Nucleus accumbens (tissue), 56 donors: ENCODE data around the gene GAB3.

Source experiments
- DNase-seq, 56 donors: peaks; one replicate each; lab custom pipeline; 2025; lab: John Stamatoyannopoulos, UW

Gene GAB3

DNA sequence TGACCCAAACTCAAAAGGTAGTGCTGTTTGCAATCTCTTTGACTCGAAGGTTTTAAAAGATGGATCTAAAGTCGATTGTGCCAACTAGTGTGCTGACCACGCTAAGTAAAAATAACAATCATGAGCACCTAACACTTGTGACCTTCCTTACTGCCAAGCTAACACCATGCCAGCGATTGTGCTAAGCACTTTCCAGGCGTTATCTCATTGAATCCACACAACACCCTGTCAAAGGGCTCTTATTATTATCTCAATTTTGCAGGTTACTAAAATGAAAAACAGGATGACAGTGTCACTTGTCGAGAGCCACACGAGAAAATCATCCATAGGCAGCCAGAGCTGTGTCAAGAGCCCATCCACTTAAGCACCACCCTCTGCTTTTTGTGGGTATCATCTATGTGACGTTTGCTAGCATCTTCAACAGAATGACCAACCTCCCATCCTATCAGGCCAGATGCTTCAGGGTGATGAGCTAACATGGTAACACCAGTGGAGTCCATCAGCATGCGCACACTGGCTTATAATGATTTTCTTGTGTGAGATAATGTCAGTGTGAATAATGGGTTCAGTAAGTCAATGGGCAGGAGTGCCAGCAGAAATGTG lies 893 bp upstream of the GAB3 start:
- no peak for DNase-seq

DNA sequence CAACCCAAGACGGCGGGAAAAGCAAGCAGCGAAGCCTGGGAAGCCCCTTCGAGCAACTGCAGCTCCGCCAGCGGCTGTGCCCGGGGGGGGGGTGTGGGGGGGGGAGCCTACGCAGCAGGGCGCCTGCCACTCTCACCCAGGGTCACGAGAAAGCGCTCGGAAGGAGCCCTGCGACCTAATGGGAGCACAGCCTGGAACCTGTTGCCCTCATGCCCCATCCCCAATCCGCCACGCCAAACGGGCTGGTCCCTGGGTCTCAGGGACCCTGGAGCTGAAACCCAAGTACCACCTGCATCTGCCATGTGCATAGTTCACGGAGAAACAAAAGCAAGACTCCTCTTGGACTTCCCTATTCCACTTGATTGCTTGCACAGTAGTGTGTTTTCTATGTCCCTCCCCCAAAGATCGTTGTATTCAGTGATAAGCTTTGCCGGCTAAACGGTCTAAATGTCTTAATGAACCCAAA lies 359 bp upstream of the GAB3 start:
- DNase-seq = no peak

DNA sequence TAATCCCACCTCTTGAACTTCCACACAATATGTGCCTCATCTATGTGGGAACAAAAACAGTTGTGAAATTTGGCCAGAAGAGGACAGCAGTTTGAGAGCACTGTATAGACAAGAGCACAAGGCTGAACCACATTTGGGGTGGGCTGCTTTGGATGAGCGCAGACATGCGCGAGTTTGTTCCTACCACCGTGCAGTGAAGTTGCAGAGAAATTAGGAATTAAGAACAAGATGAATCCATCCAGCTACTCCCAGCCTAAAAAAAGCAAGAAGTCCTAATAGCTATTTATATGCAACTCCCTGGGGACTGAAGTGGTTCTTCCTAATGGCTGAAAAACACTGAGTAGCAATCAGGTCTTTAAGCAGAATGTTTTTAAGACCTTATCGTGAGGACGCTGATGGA lies 1.0 kb downstream of the GAB3 start:
- no peak for DNase-seq

DNA sequence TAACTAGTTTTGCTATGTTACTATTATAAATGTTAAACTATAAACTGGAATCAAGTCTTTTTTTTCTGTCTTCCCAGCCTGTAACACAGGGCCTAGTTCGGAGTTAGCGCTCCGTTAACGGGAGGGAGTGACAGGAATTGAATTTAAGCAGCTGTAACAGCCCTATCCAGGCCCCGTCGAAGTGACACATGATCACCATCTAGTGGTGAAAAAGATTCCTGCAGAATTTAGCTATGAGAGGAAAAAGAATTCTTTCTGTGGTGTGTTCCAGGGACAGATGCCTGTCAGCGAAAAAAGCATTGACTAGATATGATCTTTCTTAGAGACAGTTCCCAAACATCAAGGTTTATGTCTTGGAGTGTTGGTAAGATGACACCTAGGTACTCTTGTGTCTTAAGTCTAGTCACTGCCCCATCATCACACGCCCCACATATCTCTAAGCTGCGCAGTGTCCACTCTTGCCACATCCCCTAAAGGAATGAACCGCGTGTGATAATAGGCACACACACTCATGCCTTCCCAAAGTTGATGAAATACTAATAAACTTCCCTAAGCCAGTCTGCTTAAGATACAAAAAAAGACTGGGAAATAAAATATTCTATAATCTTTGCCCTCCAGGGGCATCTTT lies 2.1 kb downstream of the GAB3 start:
- peak in 18 of 56 donors; percentile 1 to 45 (median 11) for DNase-seq

DNA sequence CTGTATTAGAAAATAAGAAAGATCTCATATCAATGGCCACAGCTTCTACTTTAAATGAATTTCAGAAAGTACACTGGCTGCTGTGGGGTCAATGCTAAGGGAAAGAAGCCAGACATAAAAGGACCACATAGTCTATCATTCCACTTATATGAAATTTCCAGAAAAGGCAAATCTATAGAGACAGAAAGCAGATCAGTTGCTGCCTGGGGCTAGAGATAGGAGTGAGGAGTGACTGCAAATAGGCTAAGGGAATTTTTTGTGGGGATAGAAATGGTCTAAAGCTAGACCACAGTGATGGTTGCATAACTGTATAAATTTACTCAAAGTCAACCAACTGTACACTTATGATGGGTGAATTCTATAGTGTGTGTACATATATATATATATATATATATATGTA lies 8.3 kb downstream of the GAB3 start:
- no peak for DNase-seq

DNA sequence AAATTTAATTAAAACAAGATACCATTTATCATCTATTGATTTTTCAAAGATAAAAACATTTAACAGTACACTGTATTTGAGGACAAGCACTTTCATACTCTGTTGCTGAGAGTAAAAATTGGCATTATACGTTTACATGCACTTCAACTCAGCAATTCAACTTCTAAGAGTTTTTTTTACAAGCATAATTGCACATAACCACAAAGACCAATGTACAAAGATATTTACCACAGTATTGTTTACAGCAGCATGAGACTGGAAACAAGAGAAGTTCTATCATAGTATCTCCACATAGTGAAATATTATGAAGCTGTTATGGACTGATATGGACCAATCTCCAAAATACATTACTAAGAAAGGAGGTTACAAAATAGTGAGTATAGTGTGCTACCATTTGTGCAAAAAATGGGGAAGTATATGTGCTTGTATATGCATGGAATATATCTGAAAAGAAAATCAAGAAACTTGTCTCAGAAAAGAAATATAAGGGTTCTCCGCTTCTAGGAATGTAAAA lies 10.9 kb downstream of the GAB3 start:
- DNase-seq = no peak

DNA sequence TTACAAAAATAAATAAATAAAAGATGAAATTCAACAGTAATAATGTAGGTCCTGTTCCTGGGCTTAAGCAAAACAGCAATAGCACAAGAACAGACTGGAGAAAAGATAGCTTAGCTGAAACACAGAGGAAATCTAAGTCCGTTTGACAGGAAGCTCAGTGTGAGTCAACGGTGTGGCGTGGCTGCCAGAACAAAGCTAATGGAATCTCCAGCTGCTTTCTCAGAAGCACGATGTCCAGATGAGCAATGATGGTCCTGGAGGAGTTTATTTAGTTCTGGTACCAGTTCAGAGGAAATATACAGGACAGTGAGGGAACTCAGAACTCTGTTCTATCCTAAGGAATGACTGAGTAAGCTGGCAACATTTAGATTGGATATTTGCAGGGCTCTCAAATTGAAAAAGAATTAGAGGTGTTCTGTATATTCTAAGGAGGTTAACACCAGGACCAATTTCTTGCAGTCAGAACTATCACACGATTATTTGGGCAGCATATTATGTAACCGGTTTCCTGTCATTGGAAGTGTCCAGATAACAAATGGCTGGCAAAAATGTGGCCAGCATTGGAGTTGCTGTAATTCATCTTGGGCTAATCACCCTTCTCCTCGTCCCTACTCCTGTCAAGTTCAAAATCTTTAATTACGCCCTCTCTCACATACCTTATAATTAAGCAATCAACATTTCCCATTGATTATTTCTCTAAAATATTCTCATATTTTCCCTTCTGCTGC lies 12.7 kb downstream of the GAB3 start:
- no peak for DNase-seq

DNA sequence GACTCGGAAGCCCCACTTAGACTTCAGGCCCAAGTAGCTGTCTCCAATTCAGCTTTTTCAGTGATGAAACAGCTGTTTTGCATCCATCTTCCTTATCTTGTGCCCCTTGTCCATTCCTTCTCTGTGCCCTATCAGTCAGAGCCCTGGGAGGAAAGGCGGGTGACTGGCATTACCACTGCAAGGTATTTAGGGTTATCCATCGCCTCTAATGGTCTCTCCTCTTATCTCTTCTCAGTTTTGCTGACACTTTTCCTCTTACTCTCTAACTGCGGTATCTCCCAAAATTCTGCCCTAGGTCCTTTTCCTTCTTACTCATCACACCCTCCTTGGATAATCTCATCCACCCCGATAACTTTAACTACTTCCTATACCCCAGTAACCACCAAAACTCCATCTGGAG lies 13.7 kb downstream of the GAB3 start:
- no peak for DNase-seq

DNA sequence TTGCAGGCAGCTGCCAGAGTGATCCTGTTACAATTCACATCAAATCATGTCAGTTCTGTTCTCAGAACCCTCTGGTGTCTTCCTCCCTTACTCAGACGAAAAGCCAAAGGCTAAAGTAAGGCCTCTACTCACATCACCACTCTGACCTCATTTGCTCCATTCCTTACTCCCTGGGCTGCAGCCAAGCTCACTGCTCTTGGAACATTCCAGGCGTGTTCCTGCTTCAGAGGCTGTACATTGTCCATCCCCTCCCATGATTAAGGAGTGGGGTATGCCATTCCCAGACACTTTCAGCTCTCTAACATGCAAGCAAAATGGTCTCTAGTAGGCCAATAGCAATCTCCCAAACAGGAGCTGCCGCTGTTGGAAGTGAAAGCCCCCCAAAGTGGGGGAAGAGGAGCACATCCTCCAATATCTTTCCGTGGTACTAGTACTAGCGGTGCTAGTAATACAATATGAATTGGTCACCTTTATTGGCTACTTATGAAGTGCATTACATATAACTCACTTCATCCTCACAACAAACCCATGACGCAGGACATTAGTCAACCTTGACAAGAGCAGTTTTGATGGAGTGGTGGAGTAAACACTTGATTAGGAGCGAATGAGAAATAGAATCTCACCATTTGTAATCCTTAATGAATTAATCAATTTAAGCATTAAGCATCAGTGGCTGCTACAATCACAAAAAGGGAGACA lies 15.0 kb downstream of the GAB3 start:
- no peak for DNase-seq

DNA sequence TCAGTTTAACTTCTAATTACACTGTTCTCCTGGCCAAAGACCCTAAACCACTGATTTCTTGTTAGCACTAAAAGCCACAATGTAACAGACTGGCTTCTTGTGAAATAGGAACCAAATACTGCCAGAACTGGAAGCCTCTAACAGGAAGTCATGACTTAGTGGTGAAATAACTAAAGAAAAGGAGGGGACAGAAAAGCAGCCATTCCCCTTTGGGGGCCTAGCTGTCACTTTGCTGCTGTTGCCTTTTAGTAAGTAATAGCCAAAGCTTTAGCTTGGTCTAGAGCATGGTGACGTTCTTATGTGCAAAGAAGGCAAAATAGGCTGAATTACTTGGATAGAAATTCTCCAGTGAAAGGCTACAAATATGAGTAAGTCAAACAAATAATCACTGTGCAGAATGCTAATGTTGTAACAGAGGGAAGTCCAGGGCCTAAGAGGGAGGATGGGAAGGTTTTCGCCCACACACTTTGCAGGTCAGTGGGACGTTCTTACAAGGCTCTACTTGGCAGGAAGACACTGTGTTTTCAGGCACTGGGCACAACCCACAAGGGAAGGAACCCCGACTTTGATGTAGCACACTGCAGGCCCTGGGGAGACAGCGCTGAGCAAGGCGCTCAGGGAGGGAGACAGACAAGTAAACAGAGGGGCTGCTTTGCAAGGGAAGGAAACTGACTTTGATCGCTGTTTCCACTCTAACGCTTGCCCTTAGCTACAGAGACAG lies 16.7 kb downstream of the GAB3 start:
- peak in 15 of 56 donors; percentile 2 to 43 (median 23) for DNase-seq

DNA sequence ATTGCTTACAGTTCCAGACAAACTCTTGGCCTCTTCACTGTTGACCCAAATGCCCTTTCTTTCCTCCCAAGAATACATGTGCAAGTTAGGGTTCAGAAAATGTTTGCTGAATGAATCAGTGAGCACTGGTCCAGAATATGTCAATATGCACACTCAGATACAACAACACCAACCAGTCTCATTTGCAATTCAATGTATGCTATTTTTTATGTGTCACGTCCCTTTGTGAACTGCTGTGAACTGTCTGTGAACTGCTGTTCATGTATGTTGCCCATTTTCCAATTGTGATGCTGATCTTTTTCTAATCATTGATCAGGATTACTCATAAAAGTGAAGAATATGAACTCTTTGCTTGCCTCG lies 17.8 kb downstream of the GAB3 start:
- no peak for DNase-seq

DNA sequence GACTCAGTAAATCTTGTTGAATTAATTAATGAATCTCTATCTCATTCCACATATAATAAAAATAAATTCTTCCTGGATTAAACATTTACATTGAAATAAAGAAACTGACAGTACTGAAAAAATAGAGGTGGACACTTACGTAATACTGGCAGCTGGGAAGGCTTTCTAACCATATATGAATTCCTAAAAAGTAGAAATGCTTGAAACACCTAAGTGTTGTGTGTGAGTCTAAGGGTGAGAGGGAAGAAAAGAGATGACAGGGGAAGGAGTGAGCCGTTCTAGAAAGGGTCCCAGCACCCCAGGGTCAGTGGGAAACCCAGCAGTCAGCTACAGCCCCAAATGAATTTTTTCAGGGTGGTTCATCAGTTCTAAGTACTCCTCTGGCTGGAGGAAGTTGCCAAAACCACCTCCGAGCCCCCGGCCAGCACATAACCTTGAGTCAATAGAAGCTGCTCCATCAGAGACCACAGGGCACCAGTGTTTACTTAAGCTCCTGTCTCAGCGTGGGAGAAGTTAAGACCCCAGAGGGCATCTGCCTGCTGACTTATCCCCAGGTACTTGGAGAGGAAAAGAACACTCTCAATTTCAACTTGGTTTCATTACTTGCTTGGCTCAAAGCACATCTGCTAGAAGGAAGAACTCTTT lies 18.3 kb downstream of the GAB3 start:
- DNase-seq = no peak

DNA sequence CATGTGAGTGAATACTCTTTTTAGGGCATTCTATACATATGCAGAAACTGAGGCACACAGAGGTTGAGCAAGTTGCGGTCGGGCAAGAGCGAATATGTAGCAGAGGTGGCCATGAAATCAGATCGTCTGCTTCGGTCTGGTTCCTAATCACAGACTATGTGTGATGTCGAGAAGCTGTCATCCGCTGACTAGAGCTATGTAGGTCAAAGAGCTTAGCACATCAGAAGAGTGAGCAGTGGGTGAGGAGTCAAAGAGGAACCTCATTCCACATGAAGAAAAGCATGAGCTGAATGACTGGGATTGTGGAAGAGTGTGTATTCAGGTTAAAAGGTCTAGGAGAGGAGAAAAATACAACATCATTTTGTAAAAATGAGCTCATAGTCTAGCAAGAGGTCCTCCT lies 19.0 kb downstream of the GAB3 start:
- no peak for DNase-seq

DNA sequence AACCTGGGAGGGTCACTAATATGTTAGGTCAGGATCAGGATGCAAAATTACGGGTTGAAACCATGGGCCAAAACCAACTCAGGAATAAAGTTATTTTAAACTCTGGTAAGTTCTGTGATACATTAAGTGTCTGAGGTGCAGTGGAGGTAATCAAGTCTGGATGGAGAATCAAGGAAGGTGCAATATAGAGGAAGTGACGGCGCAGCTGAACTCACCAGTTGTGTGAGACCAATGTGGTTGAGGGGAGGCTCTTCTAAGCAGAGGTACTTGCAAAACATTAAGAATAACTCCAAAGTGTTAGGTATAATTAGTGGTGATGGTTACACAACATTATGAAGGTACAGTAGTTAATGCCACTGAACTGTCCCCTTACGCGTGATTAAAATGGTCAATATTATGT lies 19.7 kb downstream of the GAB3 start:
- no peak for DNase-seq

DNA sequence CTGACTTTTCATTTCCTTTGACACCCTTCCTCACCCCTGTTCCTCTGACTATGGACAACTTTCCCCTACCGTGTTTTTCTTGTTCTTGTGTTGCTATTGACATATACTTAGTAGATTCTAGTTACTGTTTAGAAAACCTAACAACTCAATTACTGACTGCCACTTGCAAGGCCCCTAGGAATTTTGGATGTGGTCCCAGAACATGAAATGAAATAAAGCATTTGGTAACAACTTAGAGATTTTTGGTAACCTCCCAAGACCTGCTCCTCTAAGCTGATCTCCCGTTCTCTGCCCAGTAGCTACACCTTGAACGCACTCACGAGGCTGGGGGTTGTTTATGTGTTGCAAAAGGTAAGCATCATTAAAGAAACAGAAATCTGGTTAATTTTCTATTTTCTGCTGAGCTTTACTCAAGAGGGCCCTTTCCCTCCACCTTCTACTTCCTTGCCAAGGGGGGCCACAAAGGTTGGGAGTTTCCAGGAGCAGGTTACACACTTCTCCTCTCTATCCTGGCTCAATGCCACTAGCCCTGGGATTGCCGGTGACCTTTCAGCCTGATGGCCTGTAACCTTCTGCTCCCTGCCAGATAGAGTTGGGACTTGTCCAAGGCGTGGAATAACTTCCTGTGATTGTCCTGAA lies 20.5 kb downstream of the GAB3 start:
- no peak for DNase-seq

DNA sequence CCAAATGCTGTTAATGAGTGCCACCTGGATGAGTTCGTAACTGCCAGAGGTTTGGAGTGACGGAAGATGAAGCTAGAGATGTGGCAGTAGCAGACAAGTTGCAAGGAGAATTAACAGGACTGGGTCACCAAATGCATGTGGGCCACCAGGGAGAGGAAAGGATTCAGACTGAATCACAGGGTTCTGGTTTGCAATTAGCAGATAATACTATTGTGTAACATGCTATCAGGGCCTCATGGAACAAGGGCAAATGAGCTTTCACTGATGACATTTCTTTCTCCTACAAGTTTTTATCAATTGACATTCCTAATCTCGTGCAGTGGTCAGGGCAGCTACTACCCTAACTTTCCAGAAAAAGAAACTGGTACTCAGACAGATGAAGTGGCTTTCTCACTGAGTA lies 21.4 kb downstream of the GAB3 start:
- no peak for DNase-seq

DNA sequence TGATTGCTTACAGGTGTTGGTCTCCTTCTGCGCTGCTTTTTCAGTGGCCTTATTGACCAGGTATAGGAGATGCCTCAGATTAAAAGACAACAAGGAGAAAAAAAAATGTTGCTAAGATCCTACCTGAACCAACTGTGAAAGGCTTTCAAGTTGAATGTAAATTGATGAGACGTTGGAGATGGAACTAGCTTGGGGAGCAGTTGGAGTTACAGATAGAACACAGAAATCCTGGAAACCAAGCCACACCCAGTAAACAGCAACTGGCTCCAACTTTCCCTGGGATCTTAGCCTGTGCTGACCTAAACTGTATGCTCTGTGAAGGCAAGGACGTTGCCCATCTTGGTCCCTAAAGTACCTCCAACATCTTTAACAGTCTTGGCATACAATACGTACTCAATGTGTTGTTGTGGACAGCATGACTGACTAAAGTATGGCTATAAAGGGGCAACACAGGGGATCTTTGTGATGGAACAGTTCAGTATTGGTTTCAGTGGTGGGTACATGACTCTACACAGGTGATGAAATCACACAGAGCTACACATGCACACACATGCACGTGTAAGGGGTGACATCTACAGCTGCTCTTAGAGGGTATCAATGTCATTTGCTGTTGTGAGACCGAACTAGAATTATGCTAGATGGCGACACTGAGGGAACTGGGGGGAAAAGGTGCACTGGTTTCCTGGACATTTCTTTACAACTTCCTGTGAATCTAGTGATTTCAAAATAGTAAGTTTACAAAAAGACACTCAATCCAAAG lies 22.3 kb downstream of the GAB3 start:
- no peak for DNase-seq

DNA sequence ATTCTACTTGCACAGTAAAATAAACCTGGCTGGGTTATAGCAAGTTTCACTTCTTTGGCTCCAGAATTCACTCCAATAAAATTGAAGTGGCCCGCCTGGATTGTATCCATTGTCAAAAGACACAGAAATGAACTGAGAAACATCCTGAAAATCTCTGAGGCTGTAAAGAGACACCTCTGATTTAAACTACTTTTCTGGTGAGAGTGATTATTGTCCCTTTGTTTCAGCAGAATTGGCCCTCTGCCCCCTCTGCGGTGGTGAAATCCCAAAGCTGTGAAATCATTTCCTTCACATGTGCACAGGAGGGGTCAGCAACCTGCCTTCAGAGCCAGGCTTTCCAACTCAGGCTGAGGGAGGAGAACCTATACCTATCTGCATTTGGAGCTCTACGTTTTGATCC lies 23.0 kb downstream of the GAB3 start:
- DNase-seq = no peak

DNA sequence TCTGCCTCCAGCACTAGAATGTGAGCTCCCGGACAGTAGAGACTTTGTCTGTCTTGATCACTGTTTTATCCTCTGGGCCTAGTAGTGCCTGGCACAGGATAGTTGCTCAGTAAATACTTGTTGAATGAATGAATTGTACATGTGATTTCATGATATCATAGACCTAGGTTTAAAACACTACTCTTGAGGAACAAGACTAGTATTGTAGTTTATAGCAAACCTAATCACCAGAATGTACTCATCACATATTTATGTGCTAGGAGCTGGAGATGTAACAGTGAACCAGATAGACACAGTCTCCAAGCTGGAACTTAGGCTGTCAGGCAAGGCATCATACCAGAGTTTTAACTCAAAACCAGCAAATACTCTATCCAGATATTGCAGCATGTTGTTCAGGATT lies 23.5 kb downstream of the GAB3 start:
- no peak for DNase-seq
